GM19395 (cell line): ENCODE measurements around the gene PRPSAP2.
"Not testable (repeated sequence)": the region's sequence is repeated elsewhere in the genome, so short reads cannot be mapped to it uniquely, and the experiment has no call there.

Source experiments
- ATAC-seq: cut with Tn5 transposase; IDR thresholded peaks from one replicate; pipeline ENCODE4 v1.9.1; 2021; ENCODE audit warnings: mild to moderate bottlenecking, moderate library complexity; ENCODE audit not compliant: unreplicated experiment

Gene PRPSAP2, protein sequence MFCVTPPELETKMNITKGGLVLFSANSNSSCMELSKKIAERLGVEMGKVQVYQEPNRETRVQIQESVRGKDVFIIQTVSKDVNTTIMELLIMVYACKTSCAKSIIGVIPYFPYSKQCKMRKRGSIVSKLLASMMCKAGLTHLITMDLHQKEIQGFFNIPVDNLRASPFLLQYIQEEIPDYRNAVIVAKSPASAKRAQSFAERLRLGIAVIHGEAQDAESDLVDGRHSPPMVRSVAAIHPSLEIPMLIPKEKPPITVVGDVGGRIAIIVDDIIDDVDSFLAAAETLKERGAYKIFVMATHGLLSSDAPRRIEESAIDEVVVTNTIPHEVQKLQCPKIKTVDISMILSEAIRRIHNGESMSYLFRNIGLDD

DNA sequence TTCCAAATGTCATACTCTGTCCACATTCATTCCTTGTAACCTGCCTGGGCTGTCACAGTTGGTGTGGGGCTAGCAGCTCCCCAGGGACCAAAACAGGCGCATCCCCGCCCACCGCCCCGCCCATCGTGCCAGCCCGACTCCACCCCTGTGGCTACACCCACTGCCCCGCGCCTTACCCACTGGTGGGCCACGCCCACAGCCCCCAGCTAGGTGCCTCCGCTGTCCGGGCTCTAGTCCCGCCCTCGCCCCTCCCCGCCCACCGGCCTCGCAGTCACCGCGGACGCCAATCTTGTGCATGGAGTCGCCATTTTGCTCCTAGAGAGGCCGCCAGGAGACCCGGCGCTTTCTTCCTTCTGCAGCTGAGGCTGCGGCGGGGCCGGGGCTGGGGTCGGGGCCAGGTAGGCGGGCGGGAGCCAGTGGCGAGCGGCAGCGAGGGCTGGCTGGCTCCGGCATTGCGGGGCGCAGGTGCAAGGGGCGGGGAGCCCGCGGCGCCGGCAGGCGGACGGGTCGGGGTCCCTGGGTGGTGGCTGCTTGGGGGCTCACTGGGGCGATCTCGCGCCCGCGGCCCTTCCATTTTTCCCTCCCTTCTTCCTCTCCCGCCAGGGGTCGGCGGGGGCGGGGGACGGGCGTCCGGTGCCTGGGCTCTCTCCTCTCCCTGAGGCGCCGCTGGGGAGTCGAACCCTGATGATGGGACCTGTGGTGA lies at the start of gene PRPSAP2:
PRPSAP2 (plus strand) TSS at position 268 of the 703 bp plus-strand sequence. CDS start 7,703 bp downstream, outside the sequence.
- ATAC-seq = peak; percentile 49

DNA sequence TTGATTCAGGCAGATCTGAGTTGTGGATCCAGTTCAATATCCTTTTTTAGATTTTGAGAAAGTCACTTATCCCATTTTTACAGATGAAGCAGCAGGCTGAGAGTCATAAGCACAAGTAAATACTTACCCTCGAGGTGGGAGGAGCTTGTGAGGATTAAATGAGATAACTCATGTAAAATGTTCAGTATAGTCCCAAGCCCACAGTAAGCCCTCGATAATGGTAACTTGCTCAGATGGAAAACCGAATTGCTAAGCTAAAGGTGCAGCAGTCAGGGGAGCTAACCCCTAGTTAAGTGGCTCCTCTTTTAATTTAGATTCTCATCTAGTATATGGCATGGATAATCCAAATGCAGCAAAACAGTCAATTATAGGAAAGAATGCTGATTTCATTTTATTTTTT lies 42.0 kb upstream of the PRPSAP2 start:
- ATAC-seq = not testable (repeated sequence)

DNA sequence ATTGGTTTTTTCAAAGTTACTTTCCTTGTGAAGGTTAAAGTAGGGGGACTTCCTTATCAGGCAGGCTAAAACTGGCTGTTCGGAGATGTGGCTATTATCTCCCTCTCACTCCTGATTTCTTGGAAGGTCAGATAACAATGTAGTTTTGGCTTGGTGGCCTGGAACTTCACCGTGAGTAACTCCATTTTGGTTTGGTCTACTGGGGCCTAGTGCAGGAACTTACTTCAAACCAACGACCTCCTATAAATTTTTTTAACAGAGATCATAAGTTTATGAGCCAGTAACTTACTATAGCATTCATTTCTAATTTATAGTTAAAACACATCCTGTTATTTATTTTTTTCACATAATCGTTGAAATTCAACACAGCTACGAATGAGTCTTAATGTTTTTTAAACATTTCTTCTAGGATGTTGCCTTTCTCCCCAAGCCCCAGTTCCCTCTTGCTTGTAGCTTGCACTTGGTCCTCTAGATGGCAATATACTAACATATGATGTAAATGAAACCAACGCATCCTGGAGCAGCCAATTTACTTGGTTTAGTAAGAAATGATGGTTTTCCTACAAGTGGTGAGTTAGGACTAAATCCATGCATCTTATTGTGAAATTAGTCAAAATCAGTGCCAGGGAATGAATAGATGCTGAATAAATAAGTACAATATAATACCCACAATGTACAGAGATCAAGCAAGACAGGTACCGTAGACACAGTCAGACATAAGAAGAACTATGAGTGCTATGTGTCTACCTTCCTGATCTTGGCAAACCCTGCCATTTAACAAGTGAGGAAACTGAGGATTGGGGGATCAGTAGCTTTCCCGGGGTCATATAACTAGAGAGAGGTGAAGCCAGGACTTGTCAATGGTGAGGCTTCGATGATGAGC lies 41.2 kb upstream of the PRPSAP2 start:
- not testable (repeated sequence) for ATAC-seq

DNA sequence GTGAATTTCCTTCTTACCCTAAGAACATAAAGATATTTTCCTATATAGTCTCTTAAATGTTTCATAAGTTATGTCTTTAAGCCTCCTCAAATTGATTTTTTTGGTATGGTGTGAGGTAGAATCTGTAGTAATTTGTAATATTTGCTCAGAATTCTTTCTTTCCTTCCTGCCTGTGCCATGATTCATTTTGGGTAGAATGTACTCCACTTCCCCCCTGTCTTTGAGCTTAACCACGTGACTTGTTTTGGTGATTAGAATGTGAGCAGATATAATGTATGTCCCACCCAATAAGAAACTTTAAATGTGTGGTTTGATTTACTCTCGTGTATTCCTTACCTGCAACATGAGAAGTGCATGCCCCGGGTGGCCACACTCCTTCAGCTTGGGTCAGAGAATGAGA lies 36.5 kb upstream of the PRPSAP2 start:
- not testable (repeated sequence) for ATAC-seq

DNA sequence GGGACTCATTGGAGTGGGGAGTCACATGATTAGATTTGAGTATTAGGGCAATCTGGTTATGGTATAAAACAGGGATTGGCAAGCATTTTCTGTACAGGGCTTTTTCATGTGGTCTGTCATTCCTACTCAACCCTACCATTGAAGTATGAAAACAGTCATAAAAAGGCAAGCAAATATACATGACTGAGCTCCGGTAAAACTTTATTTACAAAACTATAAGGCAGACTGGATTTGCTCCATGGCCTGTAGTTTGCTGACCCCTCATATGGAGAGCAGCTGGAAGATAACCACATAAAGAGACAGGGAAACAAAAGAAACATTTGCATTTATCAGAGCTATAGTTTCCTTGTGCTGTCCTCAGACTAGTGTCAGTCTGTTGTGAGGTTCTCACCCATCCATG lies 30.3 kb upstream of the PRPSAP2 start:
- ATAC-seq = not testable (repeated sequence)

DNA sequence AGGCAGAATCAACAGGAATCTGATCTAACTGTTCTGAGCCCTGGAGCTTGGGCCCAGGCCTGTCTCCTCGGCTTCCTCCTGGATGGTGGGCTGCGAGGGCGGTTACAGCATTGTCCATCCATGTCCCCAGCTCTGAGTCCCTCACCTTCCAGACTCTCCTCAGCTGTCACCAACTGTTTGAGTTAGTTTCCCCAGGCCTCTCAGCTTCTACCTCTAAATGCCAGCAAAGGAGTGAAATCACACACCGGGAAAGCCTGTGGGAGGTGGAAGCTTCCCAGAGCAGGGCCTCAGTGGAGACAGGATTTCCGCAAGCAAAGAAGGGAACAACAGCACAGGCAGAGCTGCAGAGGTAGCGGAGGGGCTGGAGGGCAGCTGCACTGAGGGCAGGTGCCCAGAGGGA lies 9.4 kb upstream of the PRPSAP2 start:
- ATAC-seq = no peak

DNA sequence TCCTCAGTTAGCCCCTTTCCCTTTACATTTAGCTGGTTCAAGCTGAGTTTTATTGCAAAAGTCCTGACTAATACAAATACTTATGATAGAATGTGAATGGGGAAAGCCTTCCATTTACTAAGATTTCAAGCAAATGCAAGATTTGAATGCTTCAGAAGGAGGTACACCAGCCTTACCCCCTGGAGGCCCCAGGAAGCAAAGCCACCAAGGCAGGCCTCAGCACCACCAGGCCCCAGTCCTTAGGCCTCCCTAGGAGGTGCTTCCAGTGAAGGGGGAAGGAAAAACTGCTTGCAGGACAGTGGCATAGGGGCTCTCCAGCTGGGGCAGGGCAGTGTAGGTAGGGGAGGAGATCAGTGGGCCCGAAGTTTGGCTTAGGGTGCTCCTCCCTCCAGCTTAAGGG lies 7.3 kb upstream of the PRPSAP2 start:
- no peak for ATAC-seq

DNA sequence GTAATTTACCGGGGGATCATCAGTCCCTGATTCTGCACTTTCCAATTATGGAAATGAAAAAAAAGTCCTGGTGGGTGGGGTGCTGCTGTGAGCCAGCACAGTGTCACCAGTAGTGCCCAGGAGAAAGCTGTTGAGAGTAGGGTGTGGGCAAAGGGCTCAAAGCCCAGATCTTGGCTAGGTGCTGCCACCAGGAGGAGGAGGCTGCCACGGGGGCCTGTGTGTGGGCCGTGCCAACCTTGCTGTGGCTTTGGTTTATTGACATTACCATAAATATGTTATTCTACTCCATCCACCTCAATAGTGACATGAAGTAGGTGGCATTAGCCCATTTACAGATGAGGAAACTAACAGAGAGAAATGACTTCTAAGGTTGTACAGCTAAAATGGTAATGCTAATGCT lies 6.7 kb upstream of the PRPSAP2 start:
- no peak for ATAC-seq

DNA sequence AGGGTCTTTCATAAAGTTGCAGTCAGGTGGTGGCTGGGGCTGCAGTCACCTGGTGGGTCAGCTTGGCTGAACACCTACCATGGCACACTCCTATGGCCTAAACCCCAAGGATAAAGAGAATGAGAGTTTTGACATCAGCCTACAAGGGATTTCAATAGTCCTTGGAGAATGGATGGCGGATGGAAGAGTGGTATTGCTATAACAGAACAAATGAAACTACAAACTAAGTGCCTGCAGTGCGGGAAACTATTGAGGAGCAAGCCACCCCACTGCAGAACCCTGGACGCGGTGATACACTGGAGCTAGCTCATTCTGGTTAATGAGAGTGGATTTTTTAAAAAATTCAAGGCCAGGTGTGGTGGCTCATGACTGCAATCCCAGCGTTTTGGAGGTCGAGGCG lies 3.0 kb upstream of the PRPSAP2 start:
- no peak for ATAC-seq

DNA sequence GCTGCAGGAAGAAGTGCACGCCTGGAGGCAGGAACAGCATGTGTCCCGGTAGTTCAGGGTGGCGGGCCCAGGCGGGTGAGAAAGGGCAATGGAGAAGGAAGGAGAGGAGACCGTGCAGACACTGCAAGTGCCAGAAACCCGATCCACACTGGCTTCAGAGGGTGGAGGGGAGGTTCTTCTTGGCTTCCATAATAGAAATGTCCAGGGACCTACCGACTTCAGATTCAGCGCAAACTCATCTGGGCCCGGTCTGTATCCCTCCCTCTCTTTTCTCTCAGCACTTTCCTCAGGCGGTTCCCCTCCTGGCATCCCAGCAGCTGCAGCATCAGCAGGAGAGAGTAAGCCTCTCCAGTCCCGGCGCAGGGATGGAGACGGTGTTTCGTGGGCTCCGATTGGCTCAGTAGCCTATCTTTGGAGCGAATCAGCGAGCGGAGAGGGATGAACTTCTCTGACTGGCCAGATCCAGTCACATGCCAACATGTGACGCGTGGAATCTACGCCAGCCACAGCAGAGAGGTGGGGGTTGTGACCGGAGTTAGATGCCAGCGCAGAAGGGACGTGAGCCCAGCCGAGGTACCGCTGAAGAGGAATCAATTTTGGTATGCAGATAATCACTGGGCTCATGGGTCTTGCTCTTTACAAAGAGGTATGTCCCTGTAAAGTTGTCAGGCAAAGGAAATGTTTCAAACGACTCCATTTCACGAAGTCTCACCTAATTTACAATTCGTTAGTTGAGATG lies 1.9 kb upstream of the PRPSAP2 start:
- peak; percentile 73 for ATAC-seq

DNA sequence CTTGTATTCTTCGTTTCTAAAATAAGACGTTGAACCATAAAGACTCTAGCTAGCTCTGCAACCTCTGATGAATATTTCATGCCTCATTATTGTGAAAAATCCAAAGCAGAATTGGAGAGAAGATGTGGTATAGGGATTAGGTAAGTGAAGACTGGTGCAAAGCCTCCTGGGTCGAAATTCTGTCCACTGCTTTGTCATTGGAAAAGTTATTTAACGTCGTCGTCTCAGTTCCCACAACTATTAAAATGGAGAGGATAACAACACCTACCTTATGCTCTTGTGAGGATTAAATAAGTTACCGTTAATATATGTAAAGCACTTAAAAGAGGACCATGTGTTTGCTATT lies 1.4 kb upstream of the PRPSAP2 start:
- ATAC-seq = no peak

DNA sequence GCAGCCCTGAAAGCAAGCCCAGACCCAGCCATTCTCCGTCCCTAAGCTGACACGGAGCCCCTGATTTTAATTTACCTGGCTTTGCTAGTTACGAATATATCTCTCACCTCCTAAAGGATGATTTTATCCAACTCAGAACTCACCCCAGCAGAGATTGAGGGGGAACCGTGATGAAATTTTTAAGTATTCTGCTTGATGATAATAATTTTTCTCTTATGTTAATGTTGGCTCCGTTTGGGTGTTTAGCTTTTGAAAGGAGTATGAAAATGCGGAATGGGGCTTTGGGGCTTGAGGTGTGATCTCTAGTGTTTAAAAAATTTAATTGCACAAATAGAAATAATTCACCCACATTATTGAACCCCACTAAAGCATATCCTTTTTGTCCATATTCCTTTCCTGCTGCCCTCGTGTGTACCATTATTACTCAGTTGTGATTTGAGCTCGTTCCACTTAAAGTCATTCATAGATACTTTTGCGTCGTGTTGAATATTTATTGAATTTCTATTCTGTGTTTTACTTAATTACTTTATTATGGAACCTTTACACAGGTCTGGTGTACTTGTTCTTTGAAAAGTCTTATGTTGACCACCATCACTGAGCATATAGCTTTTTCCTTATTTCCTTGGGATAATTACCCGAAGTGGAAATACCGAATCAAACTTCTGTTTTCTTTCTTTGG lies 775 bp downstream of the PRPSAP2 start:
- no peak for ATAC-seq

DNA sequence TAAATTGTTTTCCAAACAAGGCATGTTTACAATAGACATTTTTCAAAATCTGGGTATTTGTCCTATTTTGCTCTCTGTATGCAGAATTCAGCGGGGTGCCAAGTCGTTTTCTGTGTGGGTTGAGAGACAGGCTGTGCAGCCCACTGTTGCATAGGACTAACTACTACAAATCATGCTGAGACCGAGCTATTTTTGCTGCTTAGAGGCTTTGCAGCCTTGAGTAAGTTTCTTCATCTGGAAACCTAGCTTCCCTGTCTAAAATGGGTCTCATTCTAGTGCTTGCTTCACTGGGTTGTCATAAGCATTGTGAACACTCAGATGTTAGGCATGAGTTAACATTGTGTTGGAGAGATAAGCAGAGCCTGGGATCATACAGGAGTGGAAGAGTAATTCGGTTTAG lies 1.3 kb downstream of the PRPSAP2 start:
- no peak for ATAC-seq

DNA sequence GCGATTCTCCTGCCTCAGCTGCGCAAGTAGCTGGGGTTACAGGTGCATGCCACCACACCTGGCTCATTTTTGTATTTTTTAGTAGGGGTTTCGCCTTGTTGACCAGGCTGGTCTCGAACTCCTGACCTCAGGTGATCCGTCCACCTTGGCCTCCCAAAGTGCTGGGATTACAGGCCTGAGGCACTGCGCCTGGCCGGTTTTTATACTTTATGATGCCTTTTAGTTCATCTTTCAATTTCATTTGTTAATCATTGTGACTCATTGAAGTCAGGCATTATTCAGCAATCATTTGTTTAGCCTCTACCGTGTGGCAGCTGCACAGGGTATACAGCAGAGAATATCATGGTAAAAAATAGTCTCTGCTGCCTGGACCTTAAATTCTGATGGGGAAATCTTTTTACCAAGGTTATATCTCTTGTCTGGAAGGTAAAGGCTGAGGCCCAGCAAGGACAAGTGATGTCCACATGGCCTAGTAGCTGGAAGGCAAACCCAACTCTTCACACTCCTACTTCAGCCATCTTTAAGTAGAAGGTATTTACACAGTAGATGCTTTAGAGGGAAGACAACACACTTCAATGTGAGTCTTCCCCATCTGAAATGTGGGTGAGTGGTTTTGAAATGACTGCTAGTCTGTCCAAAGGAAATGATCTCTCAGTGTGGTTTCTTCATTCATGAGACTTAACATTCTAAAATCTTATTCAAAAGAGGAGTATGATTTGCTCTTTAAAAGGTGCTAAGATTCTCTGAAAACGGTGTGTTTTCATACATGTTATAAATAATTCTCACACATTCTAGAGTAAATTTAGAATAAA lies 2.4 kb downstream of the PRPSAP2 start:
- peak; percentile 46 for ATAC-seq

DNA sequence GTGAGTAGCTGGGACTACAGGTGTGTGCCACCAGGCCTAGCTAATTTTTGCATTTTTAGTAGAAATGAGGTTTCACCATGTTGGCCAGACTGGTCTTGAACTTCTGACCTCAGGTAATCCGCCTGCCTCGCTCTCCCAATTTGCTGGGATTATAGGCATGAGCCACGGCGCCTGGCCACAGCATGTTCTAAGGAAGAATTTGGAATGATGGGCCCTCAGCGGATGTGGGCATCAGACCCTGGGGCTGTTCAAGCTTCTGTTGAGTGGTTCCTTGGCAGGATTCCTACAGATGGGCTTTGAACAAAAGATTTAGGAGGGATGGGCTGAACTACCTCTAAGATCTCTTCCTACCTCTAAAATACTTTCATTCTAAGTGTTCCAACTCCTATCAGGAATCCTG lies 4.1 kb downstream of the PRPSAP2 start:
- ATAC-seq = no peak

DNA sequence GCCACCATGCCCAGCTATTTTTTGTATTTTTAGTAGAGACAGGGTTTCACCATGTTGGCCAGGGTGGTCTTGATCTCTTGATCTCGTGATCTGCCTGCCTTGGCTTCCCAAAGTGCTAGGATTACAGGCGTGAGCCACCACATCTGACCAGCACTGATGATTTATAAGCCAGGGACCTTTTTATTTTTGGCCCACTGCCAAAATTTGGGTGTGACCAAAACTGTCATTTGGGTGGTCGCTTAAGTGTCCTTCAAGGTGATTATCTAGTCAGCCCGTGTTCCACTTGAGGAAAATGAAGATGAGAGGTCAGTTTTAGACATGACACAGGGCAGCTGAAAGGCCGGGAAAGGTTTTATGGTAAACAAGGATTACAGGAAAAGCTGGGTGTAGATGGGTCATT lies 7.1 kb downstream of the PRPSAP2 start:
- ATAC-seq = not testable (repeated sequence)

DNA sequence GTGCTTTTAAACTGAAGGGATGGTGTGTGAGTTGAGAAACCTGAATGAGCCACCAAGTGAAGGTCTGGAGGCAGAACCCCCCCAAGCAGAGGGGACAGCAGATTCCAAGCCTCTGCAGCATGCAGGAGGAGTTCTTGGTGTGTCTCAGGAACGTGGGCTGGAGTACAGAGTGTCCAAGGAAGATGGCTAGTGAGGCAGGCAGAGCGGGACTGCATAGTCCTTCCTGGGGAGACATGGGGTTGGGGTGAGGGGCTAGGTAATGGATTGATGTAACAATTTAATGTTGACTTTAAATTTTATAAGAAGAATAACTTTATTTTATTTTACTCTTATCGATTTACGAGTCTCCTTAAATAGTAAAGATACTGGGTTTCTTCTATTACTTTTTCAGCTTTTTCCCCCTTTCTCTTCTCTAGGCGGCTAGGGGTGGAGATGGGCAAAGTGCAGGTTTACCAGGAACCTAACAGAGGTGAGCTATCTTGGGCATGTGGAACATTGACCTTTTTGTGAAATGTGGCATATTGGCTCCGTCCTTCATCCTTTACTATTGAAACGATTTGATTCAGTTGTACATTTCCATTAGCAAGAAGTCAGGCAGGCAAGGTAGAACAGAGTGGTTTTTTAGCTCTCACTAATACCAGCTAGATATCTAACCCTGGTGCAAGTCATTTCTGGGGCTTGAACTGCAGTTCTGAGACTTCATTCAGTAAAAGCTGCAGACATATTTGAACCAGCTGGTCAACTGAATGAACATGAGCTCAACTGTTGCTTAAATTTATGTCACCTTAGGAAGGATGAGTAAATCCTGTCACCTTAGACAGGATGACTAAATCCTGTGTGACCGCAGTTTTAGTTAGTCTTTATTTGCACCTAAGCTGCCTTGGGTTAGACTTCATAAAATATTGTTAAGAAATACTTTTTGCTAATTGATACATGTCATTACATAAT lies 9.2 kb downstream of the PRPSAP2 start:
- ATAC-seq = no peak

DNA sequence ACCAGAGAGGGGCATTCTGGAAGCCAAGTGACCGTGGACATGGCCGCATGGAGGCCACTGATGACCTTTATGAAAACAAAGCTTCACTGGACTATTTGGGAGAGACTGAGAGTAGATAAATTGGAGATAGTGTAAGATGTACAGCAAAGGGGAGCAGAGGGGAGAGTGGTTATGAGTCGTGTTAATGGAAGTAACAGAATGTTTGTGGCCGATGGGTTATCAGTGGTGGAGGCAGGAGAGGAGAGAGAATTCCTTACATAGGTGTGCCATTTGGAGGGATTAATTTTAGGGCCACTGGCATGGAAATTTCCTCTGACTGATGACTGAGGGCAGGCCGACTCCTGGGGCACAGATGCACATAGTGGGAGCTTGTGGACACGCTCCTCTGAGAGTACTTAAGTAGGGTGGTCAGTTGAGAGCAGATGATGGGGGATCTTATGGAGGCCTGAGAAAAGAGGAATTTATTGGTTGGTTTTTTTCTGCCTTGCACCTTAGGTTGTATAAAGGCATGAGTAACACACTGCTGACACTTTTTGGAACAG lies 19.2 kb downstream of the PRPSAP2 start:
- ATAC-seq = no peak
